Measurements from ENCODE around the gene AQP1. TPM values are rescaled to one million over a fixed set of nuclear protein-coding genes. Genes with fewer than 3 reads are reported as not detected.

Gene AQP1
- total RNA-seq, 8 experiments from 2014 or later: 0.45 to 233 (median 0.68) TPM

- WGBS, 10 experiments: 70 to 100% (median 93%) methylated on average over 1 to 7 of the region's 7 CpGs
- H3K27ac ChIP-seq: no peak overlapping the region
- in situ Hi-C loops (cut with MboI; ENCODE audit: low pct_unique_long_range_greater_than_20kb in 2 of 9, low sequenced_read_pairs in 9 of 9, unreplicated experiment in 9 of 9): no loop called here
- H3K4me3 ChIP-seq: no peak overlapping the region
- peaks cover 21 to 32% of the 10 kb centered on the region in 2 donors for H3K4me1 ChIP-seq (replicated peaks in 1 of 2)
- ATAC-seq (replicated peaks in 6 of 8): no peak
These were observed 21.4 kb upstream of the AQP1 start for GRCh38 chr7:30890226-30890625.

GRCh38 chr7:30893357-30893756, 18.3 kb upstream of the AQP1 start:
- Histone ChIP-seq H3K4me3 (no peak overlapping the region), H3K4me1 (replicated peaks in 1 of 2) (peaks cover 7 to 17% of the 10 kb centered on the region in 2 donors), H3K27ac (no peak overlapping the region)
- in situ Hi-C loops (cut with MboI; ENCODE audit: low pct_unique_long_range_greater_than_20kb in 2 of 9, low sequenced_read_pairs in 9 of 9, unreplicated experiment in 9 of 9): no loop called here
- 30 to 100% (median 80%) methylated on average over 1 to 4 of the region's 6 CpGs; no CpG with 5 or more reads in 5 of the 10 experiments for WGBS, 10 experiments
- peak in 6 of 8 experiments; percentile 31 to 63 (median 46) for ATAC-seq (replicated peaks in 6 of 8)

- Histone ChIP-seq H3K4me3 (no peak overlapping the region), H3K4me1 (replicated peaks in 1 of 2) (peaks cover under 1 to 10% of the 10 kb centered on the region in 2 donors), H3K27ac (no peak overlapping the region)
- in situ Hi-C loops (cut with MboI; ENCODE audit: low pct_unique_long_range_greater_than_20kb in 2 of 9, low sequenced_read_pairs in 9 of 9, unreplicated experiment in 9 of 9): no loop called here
- no CpG with 5 or more reads among the region's 1 CpG for WGBS, 10 experiments
- no peak for ATAC-seq (replicated peaks in 6 of 8)
These were observed 17.6 kb upstream of the AQP1 start for GRCh38 chr7:30894009-30894408.

GRCh38 chr7:30894866-30895605, 16.6 kb upstream of the AQP1 start:
- in situ Hi-C loops (cut with MboI; ENCODE audit: low pct_unique_long_range_greater_than_20kb in 2 of 9, low sequenced_read_pairs in 9 of 9, unreplicated experiment in 9 of 9): no loop called here
- ATAC-seq (replicated peaks in 6 of 8): peak in 3 of 8 experiments; percentile 12 to 27 (median 25)
- WGBS, 10 experiments: 0 to 100% (median 66%) methylated on average over 1 to 7 of the region's 14 CpGs; no CpG with 5 or more reads in 4 of the 10 experiments
- Histone ChIP-seq H3K4me1 (replicated peaks in 1 of 2) (peaks cover 0 to 10% of the 10 kb centered on the region in 2 donors), H3K4me3 (no peak overlapping the region), H3K27ac (no peak overlapping the region)

- Histone ChIP-seq H3K27ac (no peak overlapping the region), H3K4me1 (replicated peaks in 1 of 2) (peaks cover 0 to 10% of the 10 kb centered on the region in 2 donors), H3K4me3 (no peak overlapping the region)
- no peak for ATAC-seq (replicated peaks in 6 of 8)
- 69 to 100% (median 91%) methylated on average over 1 to 6 of the region's 9 CpGs; no CpG with 5 or more reads in 3 of the 10 experiments for WGBS, 10 experiments
- in situ Hi-C loops (cut with MboI; ENCODE audit: low pct_unique_long_range_greater_than_20kb in 2 of 9, low sequenced_read_pairs in 9 of 9, unreplicated experiment in 9 of 9): no loop called here
These were observed 15.6 kb upstream of the AQP1 start for GRCh38 chr7:30896036-30896435.

- Histone ChIP-seq H3K27ac (peak overlapping the region in 1 of 2 donors; percentile 18), H3K4me1 (replicated peaks in 1 of 2) (peaks cover 0 to 10% of the 10 kb centered on the region in 2 donors), H3K4me3 (no peak overlapping the region)
- in situ Hi-C loops (cut with MboI; ENCODE audit: low pct_unique_long_range_greater_than_20kb in 2 of 9, low sequenced_read_pairs in 9 of 9, unreplicated experiment in 9 of 9): no loop called here
- 68 to 100% (median 84%) methylated on average over 1 to 5 of the region's 13 CpGs; no CpG with 5 or more reads in 7 of the 10 experiments for WGBS, 10 experiments
- ATAC-seq (replicated peaks in 6 of 8): peak in 1 of 8 experiments; percentile 31
These were observed 14.6 kb upstream of the AQP1 start for GRCh38 chr7:30896783-30897637.

GRCh38 chr7:30897770-30898169, 13.9 kb upstream of the AQP1 start:
- H3K4me1 ChIP-seq (replicated peaks in 1 of 2): peaks cover 0 to 10% of the 10 kb centered on the region in 2 donors
- 80 to 86% methylated on average over 1 of the region's 2 CpGs; no CpG with 5 or more reads in 8 of the 10 experiments for WGBS, 10 experiments
- in situ Hi-C loops (cut with MboI; ENCODE audit: low pct_unique_long_range_greater_than_20kb in 2 of 9, low sequenced_read_pairs in 9 of 9, unreplicated experiment in 9 of 9): no loop called here
- H3K4me3 ChIP-seq: no peak overlapping the region
- no peak overlapping the region for H3K27ac ChIP-seq
- no peak for ATAC-seq (replicated peaks in 6 of 8)

GRCh38 chr7:30898411-30898810, 13.2 kb upstream of the AQP1 start:
- H3K27ac ChIP-seq: no peak overlapping the region
- 45 to 100% (median 81%) methylated on average over 1 to 10 of the region's 12 CpGs; no CpG with 5 or more reads in 3 of the 10 experiments for WGBS, 10 experiments
- peaks cover 0 to 9% of the 10 kb centered on the region in 2 donors for H3K4me1 ChIP-seq (replicated peaks in 1 of 2)
- ATAC-seq (replicated peaks in 6 of 8): no peak
- H3K4me3 ChIP-seq: no peak overlapping the region
- in situ Hi-C loops (cut with MboI; ENCODE audit: low pct_unique_long_range_greater_than_20kb in 2 of 9, low sequenced_read_pairs in 9 of 9, unreplicated experiment in 9 of 9): no loop called here

- no peak for ATAC-seq (replicated peaks in 6 of 8)
- in situ Hi-C loops (cut with MboI; ENCODE audit: low pct_unique_long_range_greater_than_20kb in 2 of 9, low sequenced_read_pairs in 9 of 9, unreplicated experiment in 9 of 9): no loop called here
These were observed 12.6 kb upstream of the AQP1 start for GRCh38 chr7:30899066-30899465.

GRCh38 chr7:30899630-30900029, 12.0 kb upstream of the AQP1 start:
- peak in 1 of 8 experiments; percentile 16 for ATAC-seq (replicated peaks in 6 of 8)
- Histone ChIP-seq H3K4me3 (no peak overlapping the region), H3K27ac (no peak overlapping the region), H3K4me1 (replicated peaks in 1 of 2) (peaks cover 0 to 7% of the 10 kb centered on the region in 2 donors)
- in situ Hi-C loops (cut with MboI; ENCODE audit: low pct_unique_long_range_greater_than_20kb in 2 of 9, low sequenced_read_pairs in 9 of 9, unreplicated experiment in 9 of 9): no loop called here
- 40 to 100% (median 62%) methylated on average over 1 to 3 of the region's 6 CpGs; no CpG with 5 or more reads in 6 of the 10 experiments for whole genome bisulfite sequencing, 10 experiments

More at GRCh38 chr7:30899066-30899465, 12.6 kb upstream of the AQP1 start:
- 50 to 60% methylated on average over 1 to 2 of the region's 7 CpGs; no CpG with 5 or more reads in 8 of the 10 experiments for WGBS, 10 experiments
- Histone ChIP-seq H3K4me1 (replicated peaks in 1 of 2) (peaks cover 0 to 7% of the 10 kb centered on the region in 2 donors), H3K27ac (no peak overlapping the region), H3K4me3 (no peak overlapping the region)

GRCh38 chr7:30900053-30900452, 11.6 kb upstream of the AQP1 start:
- Histone ChIP-seq H3K4me3 (no peak overlapping the region), H3K27ac (no peak overlapping the region), H3K4me1 (replicated peaks in 1 of 2) (peaks cover 0 to 7% of the 10 kb centered on the region in 2 donors)
- in situ Hi-C loops (cut with MboI; ENCODE audit: low pct_unique_long_range_greater_than_20kb in 2 of 9, low sequenced_read_pairs in 9 of 9, unreplicated experiment in 9 of 9): no loop called here
- ATAC-seq (replicated peaks in 6 of 8): no peak
- WGBS, 10 experiments: 0 to 72% (median 44%) methylated on average over 1 to 6 of the region's 9 CpGs; no CpG with 5 or more reads in 6 of the 10 experiments

- in situ Hi-C loops (cut with MboI; ENCODE audit: low pct_unique_long_range_greater_than_20kb in 2 of 9, low sequenced_read_pairs in 9 of 9, unreplicated experiment in 9 of 9): no loop called here
These were observed 10.8 kb upstream of the AQP1 start for GRCh38 chr7:30900803-30901362.

GRCh38 chr7:30901856-30902255, 9.8 kb upstream of the AQP1 start:
- in situ Hi-C loops (cut with MboI; ENCODE audit: low pct_unique_long_range_greater_than_20kb in 2 of 9, low sequenced_read_pairs in 9 of 9, unreplicated experiment in 9 of 9): no loop called here
- no peak overlapping the region for H3K4me3 ChIP-seq
- peaks cover 0 to 7% of the 10 kb centered on the region in 2 donors for H3K4me1 ChIP-seq (replicated peaks in 1 of 2)
- no peak for ATAC-seq (replicated peaks in 6 of 8)
- H3K27ac ChIP-seq: no peak overlapping the region
- WGBS, 10 experiments: 100% methylated on average over 1 of the region's 2 CpGs; no CpG with 5 or more reads in 5 of the 10 experiments

More at GRCh38 chr7:30900803-30901362, 10.8 kb upstream of the AQP1 start:
- no peak for ATAC-seq (replicated peaks in 6 of 8)
- 80 to 100% (median 100%) methylated on average over 1 of the region's 11 CpGs; no CpG with 5 or more reads in 6 of the 10 experiments for WGBS, 10 experiments
- H3K27ac ChIP-seq: no peak overlapping the region
- H3K4me3 ChIP-seq: no peak overlapping the region
- H3K4me1 ChIP-seq (replicated peaks in 1 of 2): peaks cover 0 to 7% of the 10 kb centered on the region in 2 donors

Data from motor neuron (in vitro differentiated cells).